IPS DF 6.9 (cell line): ENCODE results near the gene SLC22A16.
"Not testable (repeated sequence)": the region's sequence is repeated elsewhere in the genome, so short reads cannot be mapped to it uniquely, and the experiment has no call there.

ENCODE experiments used
- DNase-seq: peaks from one replicate; pipeline ENCODE4 v3.0.0-alpha.2; 2013; ENCODE audit warnings: low read depth, low spot score
- H3K27ac ChIP-seq: one replicate; pipeline ENCODE4 v1.5.1; 2013; ENCODE audit warnings: low read length, control low read depth
- H3K27me3 ChIP-seq: 2 replicates; pipeline ENCODE4 v1.6.1; 2013; ENCODE audit warnings: mild to moderate bottlenecking, low read length; ENCODE audit not compliant: control insufficient read depth, insufficient read depth
- H3K36me3 ChIP-seq: 2 replicates; pipeline ENCODE4 v1.6.1; 2013; ENCODE audit warnings: low read length; ENCODE audit not compliant: control insufficient read depth, insufficient read depth
- H3K4me1 ChIP-seq: 2 replicates; pipeline ENCODE4 v1.6.1; 2013; ENCODE audit warnings: low read length; ENCODE audit not compliant: control insufficient read depth, insufficient read depth
- H3K4me3 ChIP-seq: 2 replicates; pipeline ENCODE4 v1.5.1; 2013; ENCODE audit warnings: mild to moderate bottlenecking, low read length
- H3K9me3 ChIP-seq: 2 replicates; pipeline ENCODE4 v1.6.1; 2013; ENCODE audit warnings: low read length, inconsistent platforms; ENCODE audit not compliant: control insufficient read depth, insufficient read depth
- WGBS: extraction: QIAGEN DNeasy Blood & Tissue Kit; methylation state at CpG from one replicate; pipeline ENCODE4 v1.1.7; 2013; ENCODE audit warnings: mixed read lengths, missing lambda C conversion rate; ENCODE audit not compliant: insufficient read length, insufficient coverage; 5-methylcytosine and 5-hydroxymethylcytosine counted together

The SLC22A16 gene

DNA sequence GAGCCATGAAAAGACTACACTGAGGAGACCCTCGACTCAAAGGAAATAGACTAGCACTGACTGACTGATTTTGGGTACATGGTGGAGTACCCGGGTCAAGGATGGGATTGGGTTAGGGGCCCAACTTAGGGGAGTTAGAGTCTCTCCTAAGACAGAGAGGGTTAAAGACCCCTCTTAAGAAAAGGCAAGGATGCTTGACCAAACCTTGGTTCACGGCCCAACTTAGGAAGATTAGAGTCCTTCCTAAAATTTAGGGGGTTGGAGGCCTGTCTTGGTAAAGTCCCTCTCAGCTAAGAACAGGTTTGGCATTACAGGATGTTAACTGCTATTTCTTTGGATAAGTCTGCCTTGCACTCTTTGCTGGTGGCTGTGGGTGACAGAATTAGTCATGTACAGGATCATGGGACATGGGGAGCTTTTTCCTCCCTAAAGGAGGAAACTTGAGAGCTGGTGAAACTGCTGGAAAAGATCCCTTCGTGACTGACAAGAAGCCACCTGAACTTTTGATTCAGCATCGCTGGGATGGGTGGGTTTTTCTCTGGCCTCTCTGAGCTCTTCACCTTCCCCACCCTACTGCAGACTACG lies 12.3 kb upstream of the SLC22A16 start:
- H3K27me3 ChIP-seq: no peaks in the 10 kb centered on the region
- no peak overlapping the region for H3K27ac ChIP-seq
- no peaks in the 10 kb centered on the region for H3K4me1 ChIP-seq
- H3K9me3 ChIP-seq: no peaks in the 10 kb centered on the region
- H3K36me3 ChIP-seq: no peaks in the 10 kb centered on the region
- no CpG with 5 or more reads among the region's 6 CpGs for WGBS
- H3K4me3 ChIP-seq: no peak overlapping the region
- DNase-seq: no peak

- not testable (repeated sequence) for H3K9me3 ChIP-seq, H3K4me1 ChIP-seq, H3K36me3 ChIP-seq, H3K27ac ChIP-seq, DNase-seq, H3K4me3 ChIP-seq, H3K27me3 ChIP-seq
- no CpG with 5 or more reads among the region's 3 CpGs for WGBS
Measured at GRCh38 chr6:110487968-110488381, 11.6 kb upstream of the SLC22A16 start.

GRCh38 chr6:110486756-110487155 lies 10.3 kb upstream of the SLC22A16 start:
- H3K27me3 ChIP-seq: no peaks in the 10 kb centered on the region

GRCh38 chr6:110485491-110485890 lies 9.1 kb upstream of the SLC22A16 start:
- H3K9me3 ChIP-seq: no peaks in the 10 kb centered on the region; the same call in 1 of the 2 replicates
- H3K27me3 ChIP-seq: no peaks in the 10 kb centered on the region
- H3K36me3 ChIP-seq: no peaks in the 10 kb centered on the region
- no peak overlapping the region for H3K27ac ChIP-seq
- H3K4me1 ChIP-seq: no peaks in the 10 kb centered on the region
- DNase-seq: no peak
- WGBS: no CpG with 5 or more reads among the region's 5 CpGs
- H3K4me3 ChIP-seq: no peak overlapping the region

More at GRCh38 chr6:110486756-110487155, 10.3 kb upstream of the SLC22A16 start:
- no CpG with 5 or more reads among the region's 1 CpG for WGBS
- no peak overlapping the region for H3K4me3 ChIP-seq
- no peaks in the 10 kb centered on the region; the same call in 1 of the 2 replicates for H3K9me3 ChIP-seq
- H3K4me1 ChIP-seq: no peaks in the 10 kb centered on the region
- H3K36me3 ChIP-seq: no peaks in the 10 kb centered on the region
- no peak for DNase-seq
- H3K27ac ChIP-seq: no peak overlapping the region

DNA sequence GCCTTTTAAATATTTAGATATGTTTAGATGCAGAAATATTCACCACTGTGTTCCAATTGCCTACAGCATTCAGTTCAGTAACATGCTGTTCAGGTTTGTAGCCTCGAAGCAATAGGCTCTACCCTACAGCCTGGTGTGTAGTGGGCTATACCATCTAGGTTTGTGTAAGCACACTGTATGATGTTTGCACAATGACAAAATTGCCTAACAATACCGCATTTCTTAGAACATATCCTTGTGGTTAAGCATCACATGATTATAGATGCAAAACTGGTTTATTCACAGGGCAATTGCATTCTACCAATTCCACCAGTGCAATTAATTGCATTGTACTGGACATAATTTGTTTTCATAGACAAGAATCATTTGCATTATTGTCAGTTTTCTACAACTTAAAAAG lies 7.9 kb upstream of the SLC22A16 start:
- DNase-seq: no peak
- no CpG with 5 or more reads among the region's 2 CpGs for WGBS
- Histone ChIP-seq H3K36me3 (no peaks in the 10 kb centered on the region), H3K4me1 (no peaks in the 10 kb centered on the region), H3K4me3 (no peak overlapping the region), H3K27ac (no peak overlapping the region), H3K9me3 (no peaks in the 10 kb centered on the region; the same call in 1 of the 2 replicates), H3K27me3 (no peaks in the 10 kb centered on the region)

- Histone ChIP-seq H3K27me3 (no peaks in the 10 kb centered on the region), H3K27ac (no peak overlapping the region), H3K9me3 (no peaks in the 10 kb centered on the region; the same call in 1 of the 2 replicates), H3K36me3 (no peaks in the 10 kb centered on the region), H3K4me1 (no peaks in the 10 kb centered on the region), H3K4me3 (no peak overlapping the region)
- WGBS: no CpG with 5 or more reads among the region's 7 CpGs
- DNase-seq: no peak
Measured at GRCh38 chr6:110482774-110483400, 6.5 kb upstream of the SLC22A16 start.

DNA sequence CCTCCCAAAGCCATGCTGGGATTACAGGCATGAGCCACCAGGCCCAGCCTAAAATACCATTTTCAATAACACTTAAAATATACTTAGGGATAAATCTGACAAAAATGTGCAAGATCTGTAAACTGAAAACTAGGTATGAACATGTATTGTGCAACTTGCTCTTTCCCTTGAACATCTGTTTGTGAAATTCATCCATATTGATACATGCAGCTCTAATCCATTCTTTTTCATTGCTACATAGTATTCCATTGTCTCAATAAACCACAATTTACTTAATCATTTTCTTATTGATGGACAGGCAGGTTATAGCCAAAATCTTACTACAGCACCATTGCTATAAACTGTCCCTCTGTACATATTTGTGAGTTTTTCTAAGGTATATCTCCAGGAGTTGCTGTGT lies 4.7 kb upstream of the SLC22A16 start:
- H3K27me3 ChIP-seq: no peaks in the 10 kb centered on the region
- no peaks in the 10 kb centered on the region for H3K36me3 ChIP-seq
- DNase-seq: no peak
- H3K4me1 ChIP-seq: no peaks in the 10 kb centered on the region
- no peaks in the 10 kb centered on the region; the same call in 1 of the 2 replicates for H3K9me3 ChIP-seq
- H3K27ac ChIP-seq: no peak overlapping the region
- H3K4me3 ChIP-seq: no peak overlapping the region

DNA sequence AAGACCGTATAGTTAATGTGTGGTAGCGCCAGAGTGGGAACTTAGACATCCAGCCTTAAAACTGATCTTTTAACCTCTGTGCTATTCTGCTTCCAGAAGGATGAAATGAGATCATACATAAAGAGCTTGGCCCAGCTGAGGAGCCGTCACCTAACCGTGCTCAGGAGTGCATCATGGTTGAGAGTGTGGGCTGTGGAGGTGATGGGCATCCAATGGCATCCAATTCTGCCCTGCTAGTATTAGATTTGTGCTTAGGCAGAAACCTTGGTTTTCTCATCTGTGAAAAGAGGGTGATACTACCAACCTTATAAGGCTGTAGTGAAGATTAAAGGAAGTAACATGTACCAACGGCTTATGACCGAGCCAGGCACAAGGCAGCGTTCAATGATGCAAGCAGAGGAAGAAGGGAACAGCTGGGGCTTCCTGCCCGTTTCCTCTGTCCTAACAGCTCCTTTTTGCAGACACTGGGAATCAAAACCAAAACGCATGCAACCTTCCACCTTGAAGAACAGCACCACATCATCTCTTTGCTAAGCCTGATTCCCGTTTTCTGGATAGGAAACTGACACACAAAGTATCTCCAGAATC lies 1.3 kb downstream of the SLC22A16 start:
- Histone ChIP-seq H3K36me3 (no peaks in the 10 kb centered on the region), H3K27ac (no peak overlapping the region), H3K27me3 (no peaks in the 10 kb centered on the region), H3K9me3 (no peaks in the 10 kb centered on the region), H3K4me1 (no peaks in the 10 kb centered on the region), H3K4me3 (no peak overlapping the region)
- no peak for DNase-seq
- WGBS: no CpG with 5 or more reads among the region's 10 CpGs

DNA sequence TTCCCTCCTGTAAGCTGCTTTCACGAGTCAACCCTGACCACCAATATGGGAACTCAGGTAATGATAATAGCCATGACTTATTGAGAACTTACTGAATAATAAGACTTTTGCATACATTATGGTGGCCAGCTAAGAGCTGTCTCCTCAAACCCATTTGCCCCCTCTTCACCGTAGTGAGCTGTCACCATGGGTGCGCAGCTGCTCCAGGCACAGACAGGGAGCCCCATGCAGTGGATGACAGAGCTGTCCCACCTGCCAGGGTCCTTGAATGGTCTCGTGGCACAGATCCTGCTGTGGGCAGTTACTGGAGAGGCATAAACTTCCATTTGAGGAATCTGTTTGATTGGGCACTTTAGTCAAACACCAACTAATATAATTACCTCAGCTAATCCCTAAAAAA lies 1.9 kb downstream of the SLC22A16 start:
- Histone ChIP-seq H3K4me1 (no peaks in the 10 kb centered on the region), H3K9me3 (no peaks in the 10 kb centered on the region), H3K27me3 (no peaks in the 10 kb centered on the region), H3K27ac (no peak overlapping the region), H3K4me3 (no peak overlapping the region), H3K36me3 (no peaks in the 10 kb centered on the region)
- DNase-seq: no peak
- no CpG with 5 or more reads among the region's 4 CpGs for WGBS

GRCh38 chr6:110472739-110473138 lies 3.7 kb downstream of the SLC22A16 start:
- Histone ChIP-seq H3K9me3 (no peaks in the 10 kb centered on the region), H3K27ac (no peak overlapping the region), H3K27me3 (no peaks in the 10 kb centered on the region), H3K36me3 (no peaks in the 10 kb centered on the region), H3K4me1 (no peaks in the 10 kb centered on the region), H3K4me3 (no peak overlapping the region)
- DNase-seq: no peak
- WGBS: no CpG with 5 or more reads among the region's 4 CpGs
